H7 (cell line): ENCODE results near the gene PKD2. TPM values are rescaled to one million over a fixed set of nuclear protein-coding genes. Genes with fewer than 3 reads are reported as not detected.
"Not testable (repeated sequence)": the region's sequence is repeated elsewhere in the genome, so short reads cannot be mapped to it uniquely, and the experiment has no call there.

Experiments
- DNase-seq: peaks from one replicate; pipeline ENCODE4 v3.0.0; 2012
- H3K27me3 ChIP-seq: 2 replicates; pipeline ENCODE4 v1.6.0; 2011; ENCODE audit warnings: mild to moderate bottlenecking, low read length; ENCODE audit not compliant: control insufficient read depth, insufficient read depth
- H3K36me3 ChIP-seq: replicated peaks from 2 replicates; pipeline ENCODE4 v1.5.1; 2011; ENCODE audit warnings: low read length; ENCODE audit not compliant: control insufficient read depth, insufficient read depth
- H3K4me3 ChIP-seq: 2 replicates; pipeline ENCODE4 v1.5.1; 2011; ENCODE audit warnings: low read depth, mild to moderate bottlenecking, control low read depth, low read length, moderate library complexity; ENCODE audit not compliant: insufficient read depth
- total RNA-seq: library from RNA; depleted of rRNA; stranded (reverse); fragments of >200 nt; shearing (Covaris generic); gene quantifications from 2 replicates; pipeline ENCODE4 v1.2.3, GENCODE V29; 2014

The PKD2 gene
- total RNA-seq, 1 experiment from 2014 or later: 19.4 TPM

DNA sequence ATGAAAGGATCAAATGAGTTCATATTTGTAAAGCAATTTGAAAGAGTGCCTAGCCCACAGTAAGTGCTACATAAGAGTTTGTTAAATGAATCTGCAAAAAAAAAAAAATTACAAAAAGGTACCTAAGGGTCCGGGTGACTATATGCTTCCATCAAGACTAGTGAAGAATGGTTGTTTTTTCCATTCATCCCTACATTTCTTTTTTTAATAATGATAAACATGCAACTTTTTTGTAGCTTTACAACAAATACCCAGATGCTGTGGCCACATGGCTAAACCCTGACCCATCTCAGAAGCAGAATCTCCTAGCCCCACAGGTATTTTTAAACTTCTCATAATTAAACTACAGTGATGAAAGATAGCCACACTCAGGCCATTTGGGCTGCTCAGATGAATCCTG, 27.6 kb upstream of the PKD2 start:
- H3K4me3 ChIP-seq: no peak overlapping the region
- no peaks in the 10 kb centered on the region for H3K27me3 ChIP-seq
- no peaks in the 10 kb centered on the region; the same call in 1 of the 2 replicates for H3K36me3 ChIP-seq
- DNase-seq: no peak

DNA sequence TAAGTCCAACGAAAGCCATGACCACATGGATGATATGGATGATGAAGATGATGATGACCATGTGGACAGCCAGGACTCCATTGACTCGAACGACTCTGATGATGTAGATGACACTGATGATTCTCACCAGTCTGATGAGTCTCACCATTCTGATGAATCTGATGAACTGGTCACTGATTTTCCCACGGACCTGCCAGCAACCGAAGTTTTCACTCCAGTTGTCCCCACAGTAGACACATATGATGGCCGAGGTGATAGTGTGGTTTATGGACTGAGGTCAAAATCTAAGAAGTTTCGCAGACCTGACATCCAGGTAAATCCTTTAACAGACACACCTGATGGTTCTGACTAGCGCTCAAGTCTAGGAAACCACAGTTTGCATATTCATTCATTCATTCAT, 25.9 kb upstream of the PKD2 start:
- Histone ChIP-seq H3K4me3 (no peak overlapping the region), H3K36me3 (no peaks in the 10 kb centered on the region; the same call in 1 of the 2 replicates), H3K27me3 (no peaks in the 10 kb centered on the region)
- DNase-seq: no peak

DNA sequence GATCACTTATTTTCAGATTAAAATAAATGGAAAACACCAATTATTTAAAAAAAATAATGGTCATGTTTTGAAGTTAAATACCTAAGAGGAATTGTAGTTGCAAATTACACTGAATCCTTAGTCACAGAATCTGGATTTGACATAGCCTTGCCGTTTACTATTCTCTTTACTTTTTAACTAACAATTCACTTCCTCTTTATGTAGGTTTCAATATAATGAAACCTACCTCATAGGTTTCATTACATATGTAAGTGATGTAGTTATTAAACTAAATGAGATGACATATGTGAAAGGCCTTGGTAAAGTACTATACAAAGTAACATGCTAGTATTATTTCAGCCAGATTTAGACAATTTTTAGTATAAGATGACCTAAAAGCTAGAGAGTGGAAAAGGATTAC, 25.4 kb upstream of the PKD2 start:
- DNase-seq: no peak
- Histone ChIP-seq H3K36me3 (no peaks in the 10 kb centered on the region; the same call in 1 of the 2 replicates), H3K27me3 (no peaks in the 10 kb centered on the region), H3K4me3 (no peak overlapping the region)

DNA sequence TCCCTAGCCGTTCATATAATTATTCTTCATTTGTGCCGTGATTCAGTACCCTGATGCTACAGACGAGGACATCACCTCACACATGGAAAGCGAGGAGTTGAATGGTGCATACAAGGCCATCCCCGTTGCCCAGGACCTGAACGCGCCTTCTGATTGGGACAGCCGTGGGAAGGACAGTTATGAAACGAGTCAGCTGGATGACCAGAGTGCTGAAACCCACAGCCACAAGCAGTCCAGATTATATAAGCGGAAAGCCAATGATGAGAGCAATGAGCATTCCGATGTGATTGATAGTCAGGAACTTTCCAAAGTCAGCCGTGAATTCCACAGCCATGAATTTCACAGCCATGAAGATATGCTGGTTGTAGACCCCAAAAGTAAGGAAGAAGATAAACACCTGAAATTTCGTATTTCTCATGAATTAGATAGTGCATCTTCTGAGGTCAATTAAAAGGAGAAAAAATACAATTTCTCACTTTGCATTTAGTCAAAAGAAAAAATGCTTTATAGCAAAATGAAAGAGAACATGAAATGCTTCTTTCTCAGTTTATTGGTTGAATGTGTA, 24.9 kb upstream of the PKD2 start:
- no peaks in the 10 kb centered on the region for H3K27me3 ChIP-seq
- H3K4me3 ChIP-seq: no peak overlapping the region
- no peak for DNase-seq
- no peaks in the 10 kb centered on the region; the same call in 1 of the 2 replicates for H3K36me3 ChIP-seq

DNA sequence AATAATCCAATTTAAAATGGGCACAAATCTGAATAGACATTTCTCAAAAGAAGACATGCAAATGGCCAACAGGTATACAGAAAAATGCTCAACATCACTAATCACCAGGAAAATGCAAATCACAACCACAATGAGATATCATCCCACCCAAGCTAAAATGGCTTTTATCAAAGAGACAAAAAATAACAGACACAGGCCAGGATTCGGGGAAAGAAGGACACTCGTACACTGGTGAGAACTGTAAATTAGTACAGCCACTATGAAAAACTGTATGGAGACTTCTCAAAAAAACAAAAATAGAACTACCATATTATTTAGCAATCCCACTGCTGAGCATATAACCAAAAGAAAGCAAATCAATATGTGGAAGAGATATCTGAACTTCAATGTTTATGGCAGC, 23.4 kb upstream of the PKD2 start:
- no peak for DNase-seq
- Histone ChIP-seq H3K36me3 (no peaks in the 10 kb centered on the region; the same call in 1 of the 2 replicates), H3K27me3 (no peaks in the 10 kb centered on the region), H3K4me3 (no peak overlapping the region)

DNA sequence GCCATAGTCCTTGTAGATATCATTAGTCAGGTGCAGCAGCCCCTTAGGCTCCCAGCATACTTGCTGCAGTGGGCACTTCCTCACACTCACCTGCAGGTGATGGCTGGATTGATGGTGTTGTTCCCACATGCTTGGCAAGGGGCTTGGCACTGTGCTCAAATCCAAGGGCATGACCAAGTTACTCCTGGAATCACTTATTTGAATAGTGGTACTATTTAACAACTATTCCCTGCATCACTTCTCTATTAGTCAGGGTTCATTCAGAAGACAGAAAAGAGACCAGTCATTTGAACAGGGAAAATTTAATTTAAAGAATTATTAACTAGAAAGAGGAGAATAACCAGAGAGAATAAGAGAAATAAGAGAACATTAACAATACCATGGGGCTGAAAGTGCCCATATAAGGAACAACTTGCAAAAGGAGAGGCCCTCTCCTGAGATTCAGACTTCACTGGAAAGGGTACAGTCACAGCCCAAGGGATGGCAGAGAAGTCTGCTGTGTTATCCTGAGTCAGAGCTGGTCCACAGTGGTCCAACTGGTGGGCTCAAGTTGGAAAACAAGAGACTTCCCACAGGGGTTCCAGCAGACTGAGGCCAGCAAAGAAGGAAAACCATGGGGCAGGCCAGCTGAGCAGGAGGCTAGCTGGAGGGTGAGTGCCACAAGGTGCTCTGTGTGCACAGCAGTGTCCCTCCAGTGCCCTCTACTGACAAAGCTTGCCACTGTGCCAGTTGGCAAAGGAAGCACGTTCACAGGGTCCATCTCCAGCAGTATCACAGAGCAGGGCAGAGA, 22.1 kb upstream of the PKD2 start:
- peak; percentile 65 for DNase-seq
- Histone ChIP-seq H3K4me3 (no peak overlapping the region), H3K27me3 (no peaks in the 10 kb centered on the region), H3K36me3 (no peaks in the 10 kb centered on the region; the same call in 1 of the 2 replicates)

DNA sequence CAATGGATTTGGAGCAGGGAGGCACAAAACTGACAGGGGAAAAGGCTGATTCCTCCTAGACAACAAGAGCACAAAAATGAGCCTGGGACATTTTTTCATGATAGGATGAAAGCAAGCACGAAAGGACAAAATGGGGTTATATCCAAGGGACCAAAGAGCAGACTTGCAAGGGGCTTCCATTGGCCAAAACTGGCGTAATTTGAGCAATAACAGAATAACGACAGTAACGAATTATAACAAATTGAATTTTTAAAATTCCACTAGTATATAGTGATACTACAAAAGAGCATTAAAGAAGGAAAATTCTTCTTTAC, 21.6 kb upstream of the PKD2 start:
- Histone ChIP-seq H3K27me3 (no peaks in the 10 kb centered on the region), H3K36me3 (no peaks in the 10 kb centered on the region; the same call in 1 of the 2 replicates), H3K4me3 (no peak overlapping the region)
- no peak for DNase-seq

DNA sequence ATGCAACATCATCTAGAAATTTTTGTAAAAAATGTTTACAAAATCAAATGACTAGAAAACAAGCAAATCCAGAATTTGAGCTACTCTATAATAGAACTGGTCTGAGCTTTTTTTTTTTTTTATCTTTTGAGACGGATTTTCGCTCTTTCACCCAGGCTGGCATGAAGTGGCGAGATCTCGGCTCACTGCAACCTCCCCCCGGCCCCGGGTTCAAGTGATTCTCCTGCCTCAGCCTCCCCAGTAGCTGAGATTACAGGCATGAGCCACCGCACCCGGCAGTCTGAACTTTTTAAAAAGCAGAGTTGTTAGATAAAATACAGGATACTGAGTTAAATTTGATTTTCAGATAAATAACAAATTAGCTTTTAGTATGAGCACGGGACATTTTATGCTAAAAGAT, 20.9 kb upstream of the PKD2 start:
- no peak for DNase-seq
- Histone ChIP-seq H3K27me3 (no peaks in the 10 kb centered on the region), H3K36me3 (no peaks in the 10 kb centered on the region; the same call in 1 of the 2 replicates), H3K4me3 (no peak overlapping the region)

DNA sequence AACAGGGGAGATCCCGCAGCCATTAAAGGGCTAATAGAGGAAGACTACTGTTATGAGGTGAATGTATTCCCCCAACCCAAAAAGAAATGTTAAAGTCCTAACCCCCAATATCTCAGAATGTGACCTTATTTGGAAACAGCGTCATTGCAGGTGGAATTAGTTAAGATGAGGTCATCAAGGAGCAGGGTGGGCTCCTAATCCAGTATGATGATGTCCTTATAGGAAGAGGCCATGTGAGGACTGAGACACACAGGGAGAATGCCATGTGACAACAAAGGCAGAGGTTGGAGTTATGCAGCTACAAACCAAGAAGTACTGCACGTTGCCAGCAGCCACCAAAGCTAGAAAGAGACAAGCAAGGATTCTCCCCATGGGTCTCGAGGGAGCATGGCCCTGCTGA, 17.7 kb upstream of the PKD2 start:
- H3K36me3 ChIP-seq: no peaks in the 10 kb centered on the region
- no peak for DNase-seq
- no peaks in the 10 kb centered on the region for H3K27me3 ChIP-seq
- no peak overlapping the region for H3K4me3 ChIP-seq

DNA sequence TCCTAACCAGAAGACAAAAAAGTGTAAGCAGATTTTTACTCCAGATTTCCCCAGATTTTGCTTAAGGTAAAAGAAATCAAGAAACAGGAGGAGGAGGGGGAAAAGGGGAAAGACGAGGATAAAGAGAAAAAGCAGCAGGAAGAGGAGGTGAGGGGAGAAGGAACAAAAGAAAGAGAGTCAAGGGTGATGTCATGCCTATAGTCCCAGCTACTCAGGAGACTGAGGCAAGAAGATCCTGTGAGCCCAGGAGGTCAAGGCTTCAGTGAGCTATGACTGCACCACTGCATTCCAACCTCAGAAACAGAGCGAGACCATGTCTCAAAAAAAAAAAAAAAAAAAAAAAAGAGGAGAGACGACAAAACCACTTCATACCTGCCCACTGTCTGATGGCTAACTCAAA, 12.0 kb upstream of the PKD2 start:
- Histone ChIP-seq H3K27me3 (no peaks in the 10 kb centered on the region), H3K36me3 (no peaks in the 10 kb centered on the region), H3K4me3 (no peak overlapping the region)
- DNase-seq: no peak

DNA sequence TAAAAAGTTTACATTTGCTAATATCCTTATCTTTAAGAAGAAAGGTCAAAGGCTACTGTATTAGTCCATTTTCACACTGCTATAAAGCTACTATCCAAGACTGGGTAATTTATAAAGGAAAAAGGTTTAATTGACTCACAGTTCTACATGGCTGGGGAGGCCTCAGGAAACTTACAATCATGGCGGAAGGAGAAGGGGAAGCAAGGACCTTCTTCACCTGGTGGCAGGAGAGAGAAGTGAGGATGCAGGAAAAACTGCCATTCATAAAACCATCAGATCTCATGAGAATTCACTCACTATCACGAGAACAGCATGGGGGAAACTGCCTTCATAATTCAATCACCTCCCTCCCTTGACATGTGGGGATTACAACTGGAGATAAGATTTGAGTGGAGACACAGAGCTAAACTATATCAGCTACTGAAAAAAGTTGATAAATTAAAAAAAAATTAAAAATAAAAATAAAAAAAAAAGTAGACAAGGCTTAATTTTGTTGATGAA, 8.2 kb upstream of the PKD2 start:
- not testable (repeated sequence) for H3K4me3 ChIP-seq, H3K36me3 ChIP-seq, DNase-seq, H3K27me3 ChIP-seq

DNA sequence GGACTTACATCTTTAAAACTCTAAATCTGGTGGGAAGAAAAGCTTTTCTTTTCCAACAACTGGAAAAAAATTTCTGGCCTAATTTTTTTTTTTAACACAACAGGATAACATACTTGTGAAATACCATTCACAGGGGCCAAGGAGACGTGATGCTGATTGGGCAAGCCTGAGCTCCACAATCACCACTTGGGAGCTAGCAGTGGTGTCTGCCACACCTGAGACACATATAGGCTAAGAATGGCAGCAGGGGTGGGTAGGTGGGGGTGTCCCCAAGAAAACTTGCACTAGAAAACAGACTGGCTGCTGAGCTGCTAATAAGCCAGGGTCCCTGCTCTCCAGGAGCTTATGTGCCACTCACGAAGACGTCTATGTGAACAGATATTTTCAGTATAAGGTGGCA, 5.6 kb upstream of the PKD2 start:
- H3K27me3 ChIP-seq: peaks cover 5% of the 10 kb centered on the region
- DNase-seq: no peak
- no peak overlapping the region for H3K4me3 ChIP-seq
- H3K36me3 ChIP-seq: no peaks in the 10 kb centered on the region

DNA sequence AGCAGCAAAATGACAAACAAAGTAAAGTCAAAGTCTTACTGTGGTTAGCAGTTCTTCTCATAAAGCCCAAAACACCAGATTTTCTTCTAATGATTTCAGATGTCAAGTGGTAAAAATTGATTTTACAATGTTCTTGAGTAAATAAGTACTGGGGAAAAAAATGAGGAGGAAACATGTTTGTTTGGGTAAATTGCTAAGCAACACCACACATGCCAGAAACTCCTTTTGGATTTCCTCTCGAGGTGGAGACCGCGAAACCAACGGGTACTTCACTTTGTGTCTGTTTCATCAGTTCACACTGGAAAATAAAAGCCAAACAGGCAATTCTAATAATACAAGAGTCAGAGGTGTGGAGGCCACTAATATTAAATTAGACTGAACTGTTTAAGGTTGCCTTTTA, 4.6 kb upstream of the PKD2 start:
- Histone ChIP-seq H3K36me3 (no peaks in the 10 kb centered on the region), H3K4me3 (no peak overlapping the region), H3K27me3 (peaks cover 7% of the 10 kb centered on the region)
- no peak for DNase-seq

DNA sequence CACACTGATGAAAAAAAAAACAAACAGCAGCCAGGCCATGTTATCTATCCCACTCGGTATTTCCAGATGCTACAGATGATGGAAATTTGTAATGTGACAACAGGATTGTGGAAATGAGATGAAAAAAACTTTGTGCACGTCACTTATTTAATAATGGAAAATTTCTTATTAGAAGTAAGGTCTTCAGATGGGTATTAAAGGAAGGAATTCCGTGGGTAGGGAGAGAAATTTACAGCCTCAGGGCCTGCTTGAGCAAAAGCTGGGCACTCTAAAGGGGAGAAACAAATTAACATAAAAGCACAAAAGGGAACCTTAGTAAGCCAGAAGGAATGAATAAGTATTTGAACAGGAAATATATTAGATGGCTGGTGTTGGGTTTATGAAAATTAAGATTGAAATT, 4.2 kb upstream of the PKD2 start:
- Histone ChIP-seq H3K4me3 (no peak overlapping the region), H3K27me3 (peaks cover 7% of the 10 kb centered on the region), H3K36me3 (no peaks in the 10 kb centered on the region)
- no peak for DNase-seq

DNA sequence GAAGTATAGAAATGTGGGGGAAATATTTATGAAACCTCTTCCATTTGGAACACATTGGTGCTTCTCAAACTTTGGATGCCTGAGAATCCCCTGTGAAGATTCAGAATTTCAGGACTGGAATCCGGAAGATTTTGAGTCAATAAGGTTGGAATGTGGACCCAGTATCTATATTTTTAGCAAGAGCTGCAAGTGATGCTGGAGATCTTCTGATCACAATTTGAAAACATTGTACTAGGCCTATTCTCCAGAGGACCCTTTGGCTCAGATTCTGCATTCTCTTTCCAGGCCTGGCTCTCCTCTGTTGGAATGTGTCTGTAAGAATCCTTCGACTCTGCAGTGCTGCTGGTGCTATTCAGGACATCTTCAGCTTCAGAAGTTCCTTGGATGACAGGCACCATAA, 2.4 kb upstream of the PKD2 start:
- no peak overlapping the region for H3K4me3 ChIP-seq
- H3K27me3 ChIP-seq: peaks cover 7% of the 10 kb centered on the region
- no peaks in the 10 kb centered on the region for H3K36me3 ChIP-seq
- no peak for DNase-seq
